K562 (cell line): ENCODE measurements around the gene FBRS. TPM values are rescaled to one million over a fixed set of nuclear protein-coding genes. Genes with fewer than 3 reads are reported as not detected.
A peak's percentile ranks its signal among the peaks of the same experiment; 100 is the strongest.

Experiments
- ATAC-seq: fragments of 200-7000 bp; cut with Tn5 transposase; 3 replicates; pipeline ENCODE4 v1.9.1; 2020; ENCODE audit warnings: moderate library complexity
- BruUV-seq: library from RNA; stranded (reverse); fragments of 400-500 nt; replicated peaks from 2 replicates; lab custom pipeline; 2021; lab: Mats Ljungman, UMichigan
- CTCF ChIA-PET: fragments of 300-600 bp; formaldehyde crosslinking; extraction: SDS; loops from one replicate; lab custom pipeline; 2021; ENCODE audit warnings: low intra/inter-chr PET ratio; lab: Yijun Ruan, JAX
- POLR2A ChIA-PET: fragments of 300-600, 350-650 bp; sonication (Branson Sonifier 250); formaldehyde crosslinking; extraction: SDS; loops from one replicate; lab custom pipeline; 2021; ENCODE audit warnings: antibody characterized with exemption, inconsistent platforms; lab: Yijun Ruan, JAX
- DNase-seq, 4 experiments: peaks; one replicate each; pipeline versions ENCODE4 v3.0.0 to v3.0.0-alpha.2; 2011 to 2018; ENCODE audit warnings: low spot score in 3 of 4, mixed read lengths in 3 of 4; ENCODE audit errors: extremely low read depth in 1 of 4
- FAIRE-seq: peaks from 2 replicates; lab custom pipeline; 2011; peaks lifted over from hg19 to GRCh38; lab: Jason Lieb, UNC
- H2AFZ ChIP-seq: 2 replicates; pipeline ENCODE4 v1.6.0; 2011; ENCODE audit warnings: low read depth, low read length, control low read depth, inconsistent platforms
- H3K27ac ChIP-seq: fragments of 200-600 bp; 3 replicates; pipeline ENCODE4 v1.8.0; 2011; ENCODE audit warnings: low read depth, mild to moderate bottlenecking, control low read depth, inconsistent platforms, low read length, moderate library complexity, mixed read lengths; ENCODE audit errors: extremely low read depth
- H3K27me3 ChIP-seq, 2 experiments: fragments of 300-600 bp in 1 of 2; 2 replicates in 1 of 2; 3 replicates in 1 of 2; pipeline versions ENCODE4 v1.6.0 to v1.8.0; 2011; ENCODE audit warnings: inconsistent platforms in 2 of 2, low read length in 2 of 2, mild to moderate bottlenecking in 1 of 2, mixed read lengths in 1 of 2, moderate library complexity in 1 of 2; ENCODE audit not compliant: control insufficient read depth in 2 of 2, insufficient read depth in 2 of 2
- H3K36me3 ChIP-seq: fragments of 300-600 bp; 3 replicates; pipeline ENCODE4 v1.8.0; 2011; ENCODE audit warnings: mild to moderate bottlenecking, low read length, inconsistent platforms; ENCODE audit not compliant: control insufficient read depth, insufficient read depth
- H3K4me1 ChIP-seq, 2 experiments: fragments of 200-600 bp in 1 of 2; replicated peaks in 1 of 2; 2 replicates in 1 of 2; 3 replicates in 1 of 2; pipeline versions ENCODE4 v1.5.1 to v1.8.0; 2011; ENCODE audit warnings: inconsistent platforms in 2 of 2, low read length in 2 of 2, mild to moderate bottlenecking in 1 of 2, mixed read lengths in 1 of 2, moderate library complexity in 1 of 2; ENCODE audit not compliant: control insufficient read depth in 2 of 2, insufficient read depth in 2 of 2
- H3K4me2 ChIP-seq: 2 replicates; pipeline ENCODE4 v1.6.1; 2011; ENCODE audit warnings: low read length, control low read depth, inconsistent platforms, mixed read lengths; ENCODE audit not compliant: insufficient read depth
- H3K4me3 ChIP-seq: fragments of 200-600 bp; sonication (generic), shearing (Covaris generic); 2 replicates; pipeline ENCODE4 v1.5.1; 2016; ENCODE audit warnings: control low read depth, inconsistent platforms
- H3K79me2 ChIP-seq: fragments of 200-600 bp; 3 replicates; pipeline ENCODE4 v1.8.0; 2011; ENCODE audit warnings: low read length, inconsistent platforms; ENCODE audit not compliant: control insufficient read depth, insufficient read depth
- H3K9ac ChIP-seq, 2 experiments: 2 replicates each; pipeline versions ENCODE4 v1.6.0 to v1.6.1; 2011; ENCODE audit warnings: low read depth in 2 of 2, low read length in 2 of 2, control low read depth in 1 of 2, inconsistent platforms in 1 of 2, mild to moderate bottlenecking in 1 of 2, mixed read lengths in 1 of 2; ENCODE audit not compliant: insufficient read depth in 1 of 2
- H3K9me1 ChIP-seq: one replicate; pipeline ENCODE4 v1.6.0; 2011; ENCODE audit warnings: inconsistent platforms, mild to moderate bottlenecking, low read length, moderate library complexity; ENCODE audit not compliant: control insufficient read depth, insufficient read depth
- H3K9me3 ChIP-seq: replicated peaks from 2 replicates; pipeline ENCODE4 v1.5.1; 2011; ENCODE audit warnings: low read depth, low read length, inconsistent platforms; ENCODE audit not compliant: control insufficient read depth, insufficient read depth
- H4K20me1 ChIP-seq: replicated peaks from 2 replicates; pipeline ENCODE4 v1.6.1; 2011; ENCODE audit warnings: low read length, inconsistent platforms, mixed read lengths; ENCODE audit not compliant: control insufficient read depth, insufficient read depth
- CCNT2 ChIP-seq: IDR thresholded peaks from 2 replicates; pipeline ENCODE4 v1.6.1; 2011; ENCODE audit warnings: borderline replicate concordance, low read depth, mild to moderate bottlenecking, moderate library complexity, mixed read lengths, low read length; ENCODE audit not compliant: insufficient read length; ENCODE audit errors: extremely low read depth
- NFIX ChIP-seq: fragments of 250-450 bp; sonication (Bioruptor Pico); IDR thresholded peaks from 2 replicates; pipeline ENCODE4 v1.4.0; 2020; ENCODE audit warnings: low read depth, mild to moderate bottlenecking, moderate library complexity
- SRF ChIP-seq, 2 experiments: fragments of 250-450, 450-650 bp in 1 of 2; sonication (Bioruptor Pico) in 1 of 2; sonication (generic) in 1 of 2; formaldehyde crosslinking; IDR thresholded peaks; 2 replicates each; pipeline versions ENCODE4 v1.5.0 to v1.5.1; 2020 to 2022; ENCODE audit warnings: mild to moderate bottlenecking in 1 of 2, missing genetic modification reagents in 1 of 2
- ZNF121 ChIP-seq: sonication (generic); formaldehyde crosslinking; conservative IDR thresholded peaks from 2 replicates; pipeline ENCODE4 v1.8.0; 2022; ENCODE audit warnings: missing genetic modification reagents
- WGBS: fragments of 100-300 bp; shearing (Covaris generic); methylation state at CpG from one replicate; pipeline ENCODE4 v1.1.6; 2016; ENCODE audit warnings: low coverage, mixed read lengths; ENCODE audit not compliant: insufficient coverage; ENCODE audit errors: missing lambda C conversion rate; 5-methylcytosine and 5-hydroxymethylcytosine counted together
- in situ Hi-C: fragments of 300-500 bp; cut with MboI; formaldehyde crosslinking; loops from 4 replicates; pipeline ENCODE4 v1.15.0; 2018; ENCODE audit warnings: inconsistent platforms, mixed read lengths
- intact Hi-C: fragments of 100-400 bp; cut with micrococcal nuclease; formaldehyde crosslinking; loops from 2 replicates; pipeline ENCODE4 v1.14.2; 2022
- polyA plus RNA-seq, 8 experiments: library from polyadenylated mRNA; depleted of rRNA in 4 of 8; stranded (reverse) in 5 of 8; unstranded in 3 of 8; fragments of >200 nt; fragmentation: Nextera tagmentation in 2 of 8; fragmentation: Illumina TruSeq in 1 of 8; extraction: Ambion mirVana in 2 of 8; extraction: Trizol in 1 of 8; gene quantifications; 2 replicates each; pipeline versions ENCODE4 v1.2.1 to v1.2.3, GENCODE V29; 2011 to 2014; ENCODE audit warnings: inconsistent platforms in 1 of 8, missing spikeins in 1 of 8
- total RNA-seq, 7 experiments: library from RNA; depleted of rRNA in 6 of 7; stranded (reverse); fragments of >200 nt in 6 of 7; fragmentation: Illumina TruSeq in 2 of 7; extraction: Trizol in 2 of 7; gene quantifications; 2 replicates each; pipeline versions ENCODE4 v1.2.1 to v1.2.3, GENCODE V29; 2011 to 2021; ENCODE audit warnings: low replicate concordance in 1 of 7

FBRS gene
- total and polyA plus RNA-seq, 9 of the 15 experiments (the other 6 are each of a cell fraction or from before 2014, with no cell fraction given): 0.32 to 59.5 (median 13.1) TPM

- TF ChIP-seq NFIX (CRISPR knock-in tag): no peak
- peak; percentile 23; the same call in 1 of the 2 replicates for TF ChIP-seq ZNF121
Measured at GRCh38 chr16:30644334-30644830, 13.8 kb upstream of the FBRS start.

DNA sequence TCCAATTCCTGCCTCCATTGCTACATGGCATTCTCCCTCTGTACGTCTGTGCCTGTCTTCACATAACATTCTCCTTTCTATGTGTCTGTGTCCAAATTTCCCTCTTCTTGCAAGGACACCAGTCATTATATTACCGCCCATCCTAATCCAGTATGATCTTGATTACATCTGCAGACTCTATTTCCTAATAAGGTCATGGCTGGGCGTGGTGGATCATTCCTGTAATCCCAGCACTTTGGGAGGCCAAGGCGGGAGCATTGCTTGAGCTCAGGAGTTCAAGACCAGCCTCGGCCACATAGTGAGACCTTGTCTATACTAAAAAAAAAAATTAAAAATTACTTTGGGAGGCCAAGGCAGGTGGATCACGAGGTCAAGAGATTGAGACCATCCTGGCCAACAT is 12.5 kb upstream of the FBRS start:
- no peak for FAIRE-seq
- Histone ChIP-seq H3K4me1 (peaks cover 4 to 22% of the 10 kb centered on the region in 2 experiments; a peak in 4 of 5 replicates), H3K4me3 (no peak overlapping the region), H4K20me1 (no peaks in the 10 kb centered on the region), H3K4me2 (no peak overlapping the region), H3K36me3 (no peaks in the 10 kb centered on the region), H3K79me2 (no peaks in the 10 kb centered on the region), H3K9me1 (no peaks in the 10 kb centered on the region), H3K27ac (no peak overlapping the region), H3K27me3 (no peaks in the 10 kb centered on the region), H2AFZ (no peak overlapping the region), H3K9me3 (no peaks in the 10 kb centered on the region; the same call in 1 of the 2 replicates), H3K9ac (no peak overlapping the region)
- no peak for ATAC-seq
- WGBS: 39% methylated on average over 6 of the region's 6 CpGs
- POLR2A ChIA-PET: interaction anchor here (0.8 to 1.2 kb wide), 2 partner anchors 10 to 14 kb away, joined by 3 to 4 read pairs; no protein-coding TSS in a partner anchor
- no TSS peak for BruUV-seq
- CTCF ChIA-PET: no interaction called here
- peak in 1 of 2 experiments; percentile 88; a peak in 2 of 4 replicates for TF ChIP-seq SRF (CRISPR knock-in tag; IDR thresholded peaks at IDR 0.05)
- no peak for TF ChIP-seq CCNT2
- in situ Hi-C loops (loop anchor here (25.0 kb wide), 2 partner anchors 433 to 1183 kb away; partner anchors contain the start of genes BOLA2, SLX1B and SULT1A4), intact Hi-C loops (no loop called here)
- DNase-seq: no peak

More at GRCh38 chr16:30644334-30644830, 13.8 kb upstream of the FBRS start:
- no TSS peak for BruUV-seq
- CTCF ChIA-PET: no interaction called here
- H3K79me2 ChIP-seq: no peaks in the 10 kb centered on the region
- peak overlapping the region; percentile 71; the same call in 1 of the 2 replicates for H2AFZ ChIP-seq
- POLR2A ChIA-PET: no interaction called here
- no peaks in the 10 kb centered on the region for H3K9me1 ChIP-seq
- H3K9ac ChIP-seq: 0 out of 4 replicates have a peak overlapping the region, but pooled peaks of 1 of the 2 experiments have one; percentile 20
- H3K27me3 ChIP-seq: no peaks in the 10 kb centered on the region
- DNase-seq (no peak), FAIRE-seq (no peak), ATAC-seq (no peak)
- WGBS: 49% methylated on average over 2 of the region's 4 CpGs
- intact Hi-C loops: no loop called here
- H3K4me2 ChIP-seq: no peak overlapping the region
- H3K9me3 ChIP-seq: no peaks in the 10 kb centered on the region
- in situ Hi-C loops: loop anchor here (25.0 kb wide), 2 partner anchors 432 to 1182 kb away; partner anchors contain the start of genes BOLA2, SLX1B and SULT1A4
- no peaks in the 10 kb centered on the region for H3K36me3 ChIP-seq
- no peak overlapping the region for H3K4me3 ChIP-seq
- peaks cover 0 to 15% of the 10 kb centered on the region in 2 experiments; a peak in 2 of 5 replicates for H3K4me1 ChIP-seq
- no peak overlapping the region for H3K27ac ChIP-seq
- no peaks in the 10 kb centered on the region for H4K20me1 ChIP-seq
